HG02678 (cell line): ENCODE measurements around the gene AGMO.

Source experiments
- ATAC-seq: cut with Tn5 transposase; IDR thresholded peaks from one replicate; pipeline ENCODE4 v1.9.1; 2021; ENCODE audit warnings: mild to moderate bottlenecking, moderate library complexity; ENCODE audit not compliant: unreplicated experiment

The AGMO gene

GRCh38 chr7:15561835-15562234 is at the start of gene AGMO:
Gene AGMO (minus strand): TSS chr7:15562015.
- no peak for ATAC-seq

- no peak for ATAC-seq
These were observed 48.7 kb upstream of the AGMO start for GRCh38 chr7:15610503-15610902.

- ATAC-seq = no peak
These were observed 47.5 kb upstream of the AGMO start for GRCh38 chr7:15609287-15609686.

GRCh38 chr7:15607529-15608210 is 45.9 kb upstream of the AGMO start:
- no peak for ATAC-seq

GRCh38 chr7:15606561-15606960 is 44.7 kb upstream of the AGMO start:
- no peak for ATAC-seq

- ATAC-seq = no peak
These were observed 42.4 kb upstream of the AGMO start for GRCh38 chr7:15604166-15604565.

GRCh38 chr7:15603124-15603523 is 41.3 kb upstream of the AGMO start:
- no peak for ATAC-seq

GRCh38 chr7:15602236-15602635 is 40.4 kb upstream of the AGMO start:
- no peak for ATAC-seq

GRCh38 chr7:15601175-15601574 is 39.4 kb upstream of the AGMO start:
- no peak for ATAC-seq

GRCh38 chr7:15600298-15600697 is 38.5 kb upstream of the AGMO start:
- no peak for ATAC-seq

- no peak for ATAC-seq
These were observed 32.6 kb upstream of the AGMO start for GRCh38 chr7:15594461-15594860.

GRCh38 chr7:15593382-15593781 is 31.6 kb upstream of the AGMO start:
- no peak for ATAC-seq

GRCh38 chr7:15586266-15586665 is 24.5 kb upstream of the AGMO start:
- ATAC-seq = no peak

- ATAC-seq = no peak
These were observed 22.8 kb upstream of the AGMO start for GRCh38 chr7:15584575-15584974.

- ATAC-seq = no peak
These were observed 21.0 kb upstream of the AGMO start for GRCh38 chr7:15582773-15583172.

GRCh38 chr7:15581352-15581951 is 19.6 kb upstream of the AGMO start:
- no peak for ATAC-seq

GRCh38 chr7:15580604-15581351 is 19.0 kb upstream of the AGMO start:
- ATAC-seq = no peak

GRCh38 chr7:15577600-15577999 is 15.8 kb upstream of the AGMO start:
- ATAC-seq = no peak

- ATAC-seq = no peak
These were observed 9.6 kb upstream of the AGMO start for GRCh38 chr7:15571301-15571878.

GRCh38 chr7:15567652-15568051 is 5.8 kb upstream of the AGMO start:
- ATAC-seq = no peak

GRCh38 chr7:15567036-15567435 is 5.2 kb upstream of the AGMO start:
- ATAC-seq = no peak

GRCh38 chr7:15566476-15566875 is 4.7 kb upstream of the AGMO start:
- ATAC-seq = no peak
